Measurements from ENCODE around the gene BLVRA. TPM values are rescaled to one million over a fixed set of nuclear protein-coding genes. Genes with fewer than 3 reads are reported as not detected.

The BLVRA gene
- total RNA-seq, 1 experiment from 2014 or later, result 40.7 TPM

DNA sequence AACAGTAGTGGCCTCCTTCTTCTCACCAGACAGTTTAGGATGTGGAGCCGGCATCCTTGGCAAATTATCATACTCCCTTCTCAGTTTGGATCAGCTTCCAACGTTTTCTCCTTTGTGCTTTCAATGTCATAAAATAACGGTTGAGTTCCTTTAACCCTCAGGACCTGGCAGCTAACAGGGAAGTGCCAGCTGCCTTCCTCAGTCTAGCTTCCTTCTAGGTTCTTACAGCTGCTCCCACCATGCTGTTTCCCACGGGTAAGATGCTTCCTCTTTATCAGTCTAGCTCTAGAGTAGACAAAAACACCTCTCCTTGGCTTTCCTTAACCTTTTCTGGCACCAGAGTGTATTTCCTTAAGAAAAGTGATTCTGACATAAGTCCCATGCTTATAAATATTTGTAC lies 33.2 kb downstream of the BLVRA start:
- Histone ChIP-seq H2AK5ac (ENCODE audit: insufficient read length, low read length) (no peak overlapping the region), H2BK12ac (ENCODE audit: insufficient read length, low read depth, low read length) (no peak overlapping the region), H4K8ac (replicated peaks; ENCODE audit: insufficient read length, low read depth, low read length) (no peak overlapping the region), H3K9me3 (ENCODE audit: control insufficient read depth, low read depth, low read length) (no peaks in the 10 kb centered on the region), H3K79me2 (ENCODE audit: insufficient read depth, low read length) (no peaks in the 10 kb centered on the region), H3K18ac (ENCODE audit: insufficient read length, low read depth, low read length) (no peak overlapping the region), H4K20me1 (ENCODE audit: control insufficient read depth, insufficient read depth, insufficient read length) (no peaks in the 10 kb centered on the region), H3K56ac (ENCODE audit: insufficient read length, low read depth, low read length) (no peak overlapping the region), H2BK5ac (ENCODE audit: insufficient read length, low read length) (no peak overlapping the region), H4K91ac (ENCODE audit: insufficient read length, low read depth, low read length) (no peak overlapping the region), H2BK15ac (ENCODE audit: low read depth, low read length) (no peak overlapping the region), H4K5ac (ENCODE audit: insufficient read length, low read depth, low read length) (no peak overlapping the region), H2AFZ (ENCODE audit: low read length) (no peak overlapping the region), H3K79me1 (ENCODE audit: insufficient read depth, low read depth, low read length, poor library complexity, severe bottlenecking) (no peaks in the 10 kb centered on the region), H3K9ac (ENCODE audit: extremely low read depth, insufficient read length, low read length) (no peak overlapping the region), H2BK120ac (ENCODE audit: low read depth, low read length, poor library complexity, severe bottlenecking) (no peak overlapping the region), H3K27me3 (ENCODE audit: insufficient read depth, low read length) (no peaks in the 10 kb centered on the region), H3T11ph (ENCODE audit: low read length) (no peak overlapping the region), H3K4me1 (ENCODE audit: insufficient read depth, low read length) (no peaks in the 10 kb centered on the region), H3K23me2 (ENCODE audit: insufficient read length, low read depth, low read length, poor library complexity, severe bottlenecking) (no peaks in the 10 kb centered on the region), H3K14ac (ENCODE audit: insufficient read depth, low read length) (no peak overlapping the region), H3K23ac (ENCODE audit: insufficient read length, low read depth, low read length) (no peak overlapping the region), H3K4ac (ENCODE audit: low read depth, low read length) (no peak overlapping the region), H2BK20ac (ENCODE audit: low read depth, low read length, poor library complexity, severe bottlenecking) (no peak overlapping the region), H3K27ac (ENCODE audit: insufficient read length, low read depth, low read length) (no peak overlapping the region), H3K4me2 (ENCODE audit: insufficient read depth, insufficient read length, low read length) (no peak overlapping the region)
- peaks cover 8 to 26% (median 21%) of the 10 kb centered on the region in 3 experiments; a peak in 6 of 7 replicates for H3K36me3 Mint-ChIP-seq (ENCODE audit: insufficient read depth in 1 of 3, low read depth in 3 of 3)
- H3K9me3 Mint-ChIP-seq, result no peaks in the 10 kb centered on the region
- DNase-seq, result no peak
- no peak overlapping the region for H3K4me3 Mint-ChIP-seq
- TF ChIP-seq, protein P1, sequence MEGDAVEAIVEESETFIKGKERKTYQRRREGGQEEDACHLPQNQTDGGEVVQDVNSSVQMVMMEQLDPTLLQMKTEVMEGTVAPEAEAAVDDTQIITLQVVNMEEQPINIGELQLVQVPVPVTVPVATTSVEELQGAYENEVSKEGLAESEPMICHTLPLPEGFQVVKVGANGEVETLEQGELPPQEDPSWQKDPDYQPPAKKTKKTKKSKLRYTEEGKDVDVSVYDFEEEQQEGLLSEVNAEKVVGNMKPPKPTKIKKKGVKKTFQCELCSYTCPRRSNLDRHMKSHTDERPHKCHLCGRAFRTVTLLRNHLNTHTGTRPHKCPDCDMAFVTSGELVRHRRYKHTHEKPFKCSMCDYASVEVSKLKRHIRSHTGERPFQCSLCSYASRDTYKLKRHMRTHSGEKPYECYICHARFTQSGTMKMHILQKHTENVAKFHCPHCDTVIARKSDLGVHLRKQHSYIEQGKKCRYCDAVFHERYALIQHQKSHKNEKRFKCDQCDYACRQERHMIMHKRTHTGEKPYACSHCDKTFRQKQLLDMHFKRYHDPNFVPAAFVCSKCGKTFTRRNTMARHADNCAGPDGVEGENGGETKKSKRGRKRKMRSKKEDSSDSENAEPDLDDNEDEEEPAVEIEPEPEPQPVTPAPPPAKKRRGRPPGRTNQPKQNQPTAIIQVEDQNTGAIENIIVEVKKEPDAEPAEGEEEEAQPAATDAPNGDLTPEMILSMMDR (conservative IDR thresholded peaks at IDR 0.05), result no peak
- no peak overlapping the region for H3K27ac Mint-ChIP-seq
- H3K4me1 Mint-ChIP-seq, result no peaks in the 10 kb centered on the region
- WGBS (ENCODE audit: extremely low coverage, insufficient read length, low lambda C conversion rate), result no CpG with 5 or more reads among the region's 4 CpGs
- H3K27me3 Mint-ChIP-seq (ENCODE audit: low read depth), result no peaks in the 10 kb centered on the region; the same call in 1 of the 2 replicates

Data from H9 (cell line).